Fibroblast of villous mesenchyme (primary cell): Measurements from ENCODE around the gene NYNRIN. TPM values are rescaled to one million over a fixed set of nuclear protein-coding genes. Genes with fewer than 3 reads are reported as not detected.

Experiments used
- DNase-seq: peaks from one replicate; pipeline ENCODE4 v3.0.0-alpha.2; 2010; ENCODE audit warnings: low read depth
- H3K4me3 ChIP-seq: 2 replicates; pipeline ENCODE4 v1.5.1; 2011; ENCODE audit warnings: low read depth, mild to moderate bottlenecking, low read length
- CTCF ChIP-seq: IDR thresholded peaks from 2 replicates; pipeline ENCODE4 v1.5.1; 2012; ENCODE audit warnings: low read depth, mild to moderate bottlenecking, low read length; ENCODE audit not compliant: insufficient read depth
- total RNA-seq: library from RNA; depleted of rRNA; stranded (reverse); fragments of >200 nt; gene quantifications from 2 replicates; pipeline ENCODE4 v1.2.3, GENCODE V29; 2012

NYNRIN gene
- total RNA-seq, 1 donor, result 15.5 TPM

- no peak for DNase-seq
- no peak for TF ChIP-seq CTCF
- peak overlapping the region; percentile 69 for H3K4me3 ChIP-seq
Measured at GRCh38 chr14:24432259-24433131, 33.7 kb downstream of the NYNRIN start.

GRCh38 chr14:24434036-24434435, 35.2 kb downstream of the NYNRIN start:
- no peak for TF ChIP-seq CTCF
- no peak overlapping the region for H3K4me3 ChIP-seq
- no peak for DNase-seq

GRCh38 chr14:24434676-24435075, 35.9 kb downstream of the NYNRIN start:
- no peak overlapping the region for H3K4me3 ChIP-seq
- no peak for DNase-seq
- no peak for TF ChIP-seq CTCF

- no peak overlapping the region for H3K4me3 ChIP-seq
- no peak for DNase-seq
- no peak for TF ChIP-seq CTCF
Measured at GRCh38 chr14:24435192-24435810, 36.5 kb downstream of the NYNRIN start.

GRCh38 chr14:24435998-24436354, 37.2 kb downstream of the NYNRIN start:
- TF ChIP-seq CTCF, result no peak
- H3K4me3 ChIP-seq, result no peak overlapping the region
- DNase-seq, result no peak

GRCh38 chr14:24436355-24437019, 37.7 kb downstream of the NYNRIN start:
- DNase-seq, result peak; percentile 78
- peak; percentile 79 for TF ChIP-seq CTCF
- H3K4me3 ChIP-seq, result no peak overlapping the region
